ENCODE results near the gene SEMA6C.
A peak's percentile ranks its signal among the peaks of the same experiment; 100 is the strongest.
"Not testable (repeated sequence)": the region's sequence is repeated elsewhere in the genome, so short reads cannot be mapped to it uniquely, and the experiment has no call there.

Gene SEMA6C, protein sequence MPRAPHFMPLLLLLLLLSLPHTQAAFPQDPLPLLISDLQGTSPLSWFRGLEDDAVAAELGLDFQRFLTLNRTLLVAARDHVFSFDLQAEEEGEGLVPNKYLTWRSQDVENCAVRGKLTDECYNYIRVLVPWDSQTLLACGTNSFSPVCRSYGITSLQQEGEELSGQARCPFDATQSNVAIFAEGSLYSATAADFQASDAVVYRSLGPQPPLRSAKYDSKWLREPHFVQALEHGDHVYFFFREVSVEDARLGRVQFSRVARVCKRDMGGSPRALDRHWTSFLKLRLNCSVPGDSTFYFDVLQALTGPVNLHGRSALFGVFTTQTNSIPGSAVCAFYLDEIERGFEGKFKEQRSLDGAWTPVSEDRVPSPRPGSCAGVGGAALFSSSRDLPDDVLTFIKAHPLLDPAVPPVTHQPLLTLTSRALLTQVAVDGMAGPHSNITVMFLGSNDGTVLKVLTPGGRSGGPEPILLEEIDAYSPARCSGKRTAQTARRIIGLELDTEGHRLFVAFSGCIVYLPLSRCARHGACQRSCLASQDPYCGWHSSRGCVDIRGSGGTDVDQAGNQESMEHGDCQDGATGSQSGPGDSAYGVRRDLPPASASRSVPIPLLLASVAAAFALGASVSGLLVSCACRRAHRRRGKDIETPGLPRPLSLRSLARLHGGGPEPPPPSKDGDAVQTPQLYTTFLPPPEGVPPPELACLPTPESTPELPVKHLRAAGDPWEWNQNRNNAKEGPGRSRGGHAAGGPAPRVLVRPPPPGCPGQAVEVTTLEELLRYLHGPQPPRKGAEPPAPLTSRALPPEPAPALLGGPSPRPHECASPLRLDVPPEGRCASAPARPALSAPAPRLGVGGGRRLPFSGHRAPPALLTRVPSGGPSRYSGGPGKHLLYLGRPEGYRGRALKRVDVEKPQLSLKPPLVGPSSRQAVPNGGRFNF

DNA sequence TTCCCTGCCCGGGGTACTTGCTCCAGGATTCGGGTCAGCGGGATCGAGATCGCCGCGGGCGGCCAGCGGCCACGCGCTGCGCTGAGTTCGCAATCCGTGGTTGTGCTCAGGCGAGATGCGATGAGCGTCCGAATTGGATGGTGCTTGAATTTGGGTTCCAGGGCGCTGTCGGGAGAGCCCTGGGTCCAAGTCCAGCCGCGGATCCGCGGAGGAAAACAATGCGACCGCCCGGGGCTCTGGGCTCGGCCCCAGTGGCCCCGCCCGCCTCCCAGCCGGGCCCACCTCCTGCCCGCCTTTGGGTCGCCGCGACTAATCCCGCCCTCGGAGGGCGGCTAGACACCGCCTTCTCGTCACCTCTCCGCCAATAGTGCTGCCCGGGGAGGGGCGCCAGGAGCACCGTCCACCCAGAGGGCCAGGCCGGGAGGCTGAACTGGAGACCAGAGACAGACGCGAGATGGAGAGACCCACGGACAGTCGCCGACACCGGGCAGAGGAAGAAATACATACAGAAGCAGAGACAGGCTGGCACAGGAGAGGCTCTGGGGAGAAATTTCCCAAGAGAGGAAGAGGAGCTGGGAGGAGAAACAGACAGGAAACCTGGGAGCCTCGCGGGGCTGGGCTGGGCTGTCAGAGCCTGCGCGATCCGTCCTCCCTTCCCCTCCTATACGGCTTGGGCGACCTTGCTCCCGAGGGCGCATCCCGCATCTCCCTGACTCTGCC, at the start of gene SEMA6C:
Gene SEMA6C (minus strand): TSS at position 220 of the 720 bp plus-strand sequence. CDS start 4,010 bp downstream, outside the sequence.
- peak; percentile 82 for DNase-seq (ENCODE audit: low read depth)

DNA sequence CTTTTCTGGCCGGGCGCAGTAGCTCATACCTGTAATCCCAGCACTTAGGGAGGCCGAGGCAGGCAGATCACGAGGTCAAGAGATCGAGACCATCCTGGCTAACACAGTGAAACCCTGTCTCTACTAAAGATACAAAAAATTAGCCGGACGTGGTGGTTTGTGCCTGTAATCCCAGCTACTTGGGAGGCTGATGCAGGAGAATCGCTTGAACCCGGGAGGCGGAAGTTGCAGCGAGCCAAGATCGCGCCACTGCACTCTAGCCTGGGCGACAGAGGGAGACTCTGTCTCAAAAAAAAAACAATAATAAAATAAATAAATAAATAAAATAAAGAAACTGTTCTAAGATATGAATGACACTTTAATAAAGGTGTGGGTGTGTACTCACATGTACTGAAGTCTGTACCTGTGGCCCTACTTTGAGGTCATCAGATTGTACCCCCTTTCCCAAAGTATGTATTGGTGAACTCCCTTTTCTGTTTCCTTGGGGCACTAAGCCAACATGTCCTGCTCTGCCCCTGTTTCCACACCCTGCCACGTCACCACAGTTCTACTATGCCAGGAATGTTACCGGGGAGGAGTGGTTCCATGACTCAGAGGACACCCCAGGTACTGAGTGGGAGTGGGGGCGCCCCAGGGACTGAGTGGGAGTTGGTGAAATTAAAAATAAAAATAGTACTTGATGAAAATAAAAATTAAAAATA, 48.6 kb upstream of the SEMA6C start:
- not testable (repeated sequence) for DNase-seq (ENCODE audit: low read depth)

DNA sequence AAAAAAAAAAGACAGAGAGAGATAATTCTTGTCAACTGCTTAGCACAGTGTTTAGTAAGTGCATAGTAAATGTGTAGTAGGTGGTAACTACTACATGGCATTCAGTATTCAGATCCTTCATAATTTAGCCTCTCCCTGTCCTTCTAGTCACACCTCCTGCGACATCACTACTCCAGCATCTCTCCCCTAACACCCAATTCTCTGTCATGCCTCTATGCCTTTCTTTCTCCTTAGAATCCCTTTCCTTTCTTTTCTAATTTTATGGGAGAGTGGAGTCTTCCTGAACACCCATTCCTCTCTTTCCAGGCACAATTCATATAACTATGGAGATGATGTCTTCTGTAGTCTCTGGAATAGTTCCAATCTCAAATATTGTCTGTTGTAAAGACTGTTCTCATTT, 47.4 kb upstream of the SEMA6C start:
- DNase-seq (ENCODE audit: low read depth), result no peak

DNA sequence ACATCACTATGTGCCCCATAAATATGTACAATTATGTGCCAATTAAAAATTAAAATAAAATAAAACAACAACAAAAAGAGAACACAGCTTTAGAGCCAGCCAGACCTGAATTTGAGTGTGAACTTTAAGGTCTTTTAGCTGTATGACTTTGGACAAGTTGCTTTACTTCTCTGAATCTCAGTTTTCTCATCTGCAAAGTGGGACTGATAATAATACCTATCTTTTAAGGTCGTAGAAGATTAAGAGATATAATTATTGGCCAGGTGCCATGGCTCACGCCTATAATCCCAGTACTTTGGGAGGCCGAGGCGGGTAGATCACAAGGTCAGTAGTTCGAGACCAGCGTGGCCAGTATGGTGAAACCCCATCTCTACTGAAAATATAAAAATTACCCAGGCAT, 46.9 kb upstream of the SEMA6C start:
- no peak for DNase-seq (ENCODE audit: low read depth)

DNA sequence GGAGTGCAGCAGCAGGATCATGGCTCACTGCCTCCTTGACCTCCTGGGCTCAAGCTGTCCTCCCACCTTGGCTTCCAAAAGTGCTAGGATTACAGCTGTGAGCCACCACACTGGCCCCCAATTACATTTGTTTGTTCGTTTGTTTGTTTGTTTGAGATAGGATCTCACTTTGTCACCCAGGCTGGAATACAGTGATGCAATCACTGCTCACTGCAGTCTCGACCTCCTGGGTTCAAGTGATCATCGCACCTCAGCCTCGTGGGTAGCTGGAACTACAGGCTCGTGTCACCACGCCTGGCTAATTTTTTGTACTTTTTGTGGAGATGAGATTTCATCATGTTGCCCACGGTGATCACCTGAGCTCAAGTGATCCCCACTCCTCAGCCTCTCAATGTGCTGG, 45.6 kb upstream of the SEMA6C start:
- no peak for DNase-seq (ENCODE audit: low read depth)

DNA sequence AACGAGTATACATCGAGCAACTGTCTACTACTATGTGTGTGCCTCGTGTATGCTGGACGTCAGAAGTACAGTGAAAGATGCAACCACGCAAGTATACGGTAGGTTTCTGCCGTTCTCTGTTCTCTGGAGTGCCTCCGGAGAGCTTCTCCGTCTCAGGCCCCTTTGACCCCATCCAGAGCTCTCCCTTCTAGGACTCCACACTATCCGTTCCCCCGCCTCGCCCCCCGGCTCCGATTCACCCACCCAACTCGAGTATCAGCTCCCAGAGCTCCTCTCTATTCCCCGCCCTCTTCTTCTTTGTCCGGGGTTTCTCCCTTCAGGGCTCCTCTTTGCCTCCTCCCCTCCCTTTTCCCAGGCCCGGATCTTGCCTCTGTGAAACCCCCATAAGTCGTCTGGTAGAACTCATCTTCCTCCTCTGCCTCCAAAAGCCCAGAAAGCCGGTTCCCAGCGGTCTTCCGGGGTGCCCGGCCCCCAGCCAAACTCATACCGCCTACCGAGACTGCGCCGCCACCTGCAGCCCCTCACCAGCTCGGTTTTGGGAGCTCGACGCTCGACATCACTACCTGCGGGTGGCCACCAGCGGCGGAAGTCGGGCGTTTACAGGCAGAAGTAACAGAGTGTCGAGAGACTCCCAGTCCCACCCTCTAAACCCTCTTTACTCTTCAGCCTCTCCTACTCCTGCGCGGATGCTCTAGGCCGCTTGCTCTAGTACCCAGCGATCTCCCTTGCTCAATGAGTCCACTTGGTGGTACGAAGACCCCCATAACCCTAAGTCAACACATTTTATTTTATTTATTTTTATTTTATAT, 43.4 kb upstream of the SEMA6C start, which contains the start of gene VPS72:
Gene VPS72 (minus strand): TSS at position 561 of the 809 bp plus-strand sequence. CDS start 76 bp downstream, at position 485.
- DNase-seq (ENCODE audit: low read depth), result peak; percentile 74

DNA sequence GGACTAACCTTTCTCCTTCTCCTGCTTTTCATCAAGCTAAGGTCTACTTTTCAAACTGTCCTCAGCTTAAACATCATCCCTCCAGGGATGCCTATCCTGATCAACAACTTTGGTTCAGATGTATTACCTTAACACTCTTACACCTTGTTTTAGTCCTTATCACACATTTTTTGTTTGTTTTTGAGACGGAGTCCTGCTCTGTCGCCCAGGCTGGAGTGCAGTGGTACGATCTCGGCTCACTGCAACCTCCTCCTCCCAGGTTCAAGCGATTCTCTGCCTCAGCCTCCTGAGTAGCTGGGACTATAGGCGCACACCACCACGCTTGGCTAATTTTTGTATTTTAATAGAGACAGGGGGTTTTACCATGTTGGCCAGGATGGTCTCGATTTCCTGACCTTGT, 42.2 kb upstream of the SEMA6C start:
- not testable (repeated sequence) for DNase-seq (ENCODE audit: low read depth)

DNA sequence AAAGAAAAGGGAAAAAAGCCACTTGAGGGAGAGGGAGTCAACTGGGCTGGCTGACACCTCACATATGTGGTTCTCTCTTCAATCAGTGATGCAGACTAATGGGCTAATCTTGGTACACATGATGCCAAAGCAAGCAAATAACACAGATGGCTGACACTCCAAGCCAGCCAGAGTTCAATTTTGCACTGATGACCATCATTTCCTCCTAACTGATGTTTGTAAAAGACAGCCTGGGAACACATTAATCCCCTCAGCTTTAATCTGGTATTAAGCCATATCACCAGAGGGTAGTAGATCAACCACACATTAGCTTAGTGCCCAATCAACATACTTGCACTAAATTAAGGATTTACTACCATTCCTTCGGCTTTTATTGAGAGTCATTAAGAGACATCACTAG, 40.8 kb upstream of the SEMA6C start:
- DNase-seq (ENCODE audit: low read depth), result no peak

DNA sequence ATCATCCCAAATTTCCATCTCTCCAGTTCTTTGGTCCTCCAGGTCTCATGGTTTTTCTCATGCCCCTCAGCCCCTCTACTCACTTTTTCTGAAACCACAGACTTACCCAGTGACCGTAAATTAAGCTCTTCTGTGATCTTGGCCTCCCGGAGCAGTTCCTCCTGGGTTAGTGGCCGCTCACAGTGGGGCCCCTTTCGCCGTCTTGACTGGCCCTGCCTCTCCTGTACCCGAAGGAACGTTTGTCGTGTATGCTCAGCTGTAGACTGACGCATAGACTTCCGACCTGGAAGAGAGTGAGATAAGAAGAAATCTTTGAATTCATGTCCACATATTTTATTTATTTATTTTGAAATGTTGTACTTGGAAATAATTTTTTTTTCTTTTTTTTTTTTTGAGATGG, 37.8 kb upstream of the SEMA6C start:
- no peak for DNase-seq (ENCODE audit: low read depth)

DNA sequence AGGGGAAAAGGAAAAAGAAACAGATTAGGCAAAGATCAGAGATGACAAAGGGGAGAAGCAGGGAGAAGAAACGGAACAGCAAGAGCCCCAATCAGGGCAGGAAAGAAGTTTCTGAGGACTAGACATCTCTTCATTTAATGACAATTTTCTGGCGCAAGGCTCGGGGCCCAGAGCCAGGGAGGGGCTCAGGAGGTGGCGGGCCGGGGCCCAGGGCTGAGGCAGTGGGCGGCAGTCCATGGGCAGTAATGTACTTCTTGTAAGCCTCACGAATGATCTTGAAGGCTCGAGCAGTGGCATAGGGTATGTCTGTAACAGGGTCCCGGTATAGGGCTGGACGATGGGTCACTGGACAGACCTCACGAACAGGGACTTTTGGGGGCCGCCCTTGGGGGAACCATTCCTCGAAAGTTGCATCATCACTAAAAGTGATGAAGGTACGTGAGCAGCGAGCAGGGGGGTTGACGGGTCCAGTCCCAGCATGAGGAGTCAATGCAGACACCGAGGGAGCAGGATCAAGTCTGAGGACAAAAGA, 30.1 kb upstream of the SEMA6C start:
- no peak for DNase-seq (ENCODE audit: low read depth)

DNA sequence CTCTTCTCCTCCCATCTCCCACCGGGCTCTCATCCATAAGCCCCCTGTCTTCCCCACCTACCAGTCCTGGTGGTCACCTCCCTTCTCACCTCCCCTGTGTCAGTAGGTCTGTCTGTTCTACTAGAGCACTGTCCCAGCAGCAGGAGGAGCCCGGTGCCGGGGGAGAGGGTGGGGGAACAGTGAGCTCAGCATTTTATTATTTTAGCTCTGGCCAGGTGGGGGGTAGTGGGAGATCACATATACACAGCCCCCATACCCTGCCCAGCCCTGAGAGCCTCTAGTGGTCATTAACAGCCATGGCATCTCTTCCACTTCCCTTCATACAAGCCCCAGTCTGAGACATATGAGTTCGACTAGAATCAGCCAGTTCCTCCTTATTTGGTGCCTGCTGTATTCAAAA, 29.4 kb upstream of the SEMA6C start, which contains the start of gene TMOD4:
Gene TMOD4 (minus strand): TSS at position 119 of the 400 bp plus-strand sequence. CDS start 1,106 bp downstream, outside the sequence.
- no peak for DNase-seq (ENCODE audit: low read depth)

DNA sequence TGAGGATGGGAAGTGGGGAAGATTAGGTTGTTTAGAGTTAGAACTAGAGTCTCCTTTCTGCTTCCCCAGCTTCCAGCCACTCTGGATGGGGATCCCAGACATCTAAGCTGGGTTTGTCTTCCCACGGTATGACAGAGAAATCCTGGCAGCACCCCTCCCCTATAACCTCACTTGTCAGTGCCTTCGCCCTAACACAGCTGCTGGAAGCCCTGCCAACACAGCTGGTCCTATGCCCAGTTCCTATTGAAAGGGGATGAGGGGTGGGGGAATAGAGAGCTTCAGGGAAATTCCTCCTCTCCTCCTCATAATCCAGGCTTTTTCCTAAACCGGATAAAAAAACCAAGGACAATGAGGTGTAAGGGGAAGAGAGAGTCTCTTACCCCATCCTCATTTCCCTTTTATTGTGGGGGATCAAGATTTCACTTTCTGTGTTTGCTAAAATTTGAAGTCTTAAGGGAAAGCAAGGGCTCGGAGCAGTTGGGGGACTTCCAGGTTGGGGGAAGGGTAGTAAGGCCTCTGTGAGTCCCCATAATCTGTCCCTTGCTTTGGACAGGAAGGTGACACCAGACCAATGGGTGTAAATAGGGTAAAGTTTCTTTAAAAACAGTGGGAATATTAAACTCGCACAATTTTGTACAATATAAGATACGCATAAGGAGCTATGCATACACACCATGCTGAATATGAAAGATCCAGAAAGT, 28.8 kb upstream of the SEMA6C start:
- no peak for DNase-seq (ENCODE audit: low read depth)

DNA sequence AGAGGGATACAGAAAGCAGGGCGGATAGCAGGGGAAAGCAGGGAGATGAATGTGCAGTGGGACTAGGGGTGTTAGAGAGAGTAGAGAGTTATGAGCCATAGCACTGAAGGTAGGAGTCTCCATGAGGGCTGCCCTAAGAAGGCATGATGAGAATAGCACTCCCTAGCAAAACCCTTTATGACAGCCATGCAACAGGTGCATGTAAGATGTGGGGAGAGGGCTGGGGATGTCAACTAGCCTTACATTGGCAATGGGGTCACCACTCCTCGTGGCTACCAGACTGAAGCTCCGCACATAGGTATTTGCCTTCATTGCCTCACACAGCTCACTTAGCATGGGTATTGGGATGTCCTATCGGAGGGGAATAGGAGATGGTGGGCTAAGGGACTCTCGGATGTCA, 24.8 kb upstream of the SEMA6C start:
- DNase-seq (ENCODE audit: low read depth), result no peak

DNA sequence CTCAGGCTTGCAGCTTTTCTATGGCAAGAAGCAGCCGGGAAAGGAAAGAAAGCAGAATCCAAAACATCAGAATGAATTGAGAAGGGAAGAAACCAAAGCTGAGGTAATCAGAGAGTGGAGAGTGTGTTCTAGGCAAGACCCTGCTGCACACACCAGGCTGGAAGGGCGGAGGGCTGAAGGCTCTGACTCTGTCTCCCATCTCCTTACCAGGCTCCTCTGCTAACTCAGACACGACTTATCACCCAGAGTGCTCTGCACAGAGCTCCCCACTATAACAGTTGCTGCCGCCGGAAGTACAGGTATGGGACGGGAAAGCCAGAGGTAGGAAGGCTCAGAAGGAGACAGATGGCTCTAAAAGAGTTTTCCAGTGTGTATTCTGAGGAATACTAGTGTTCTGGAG, 20.7 kb upstream of the SEMA6C start:
- no peak for DNase-seq (ENCODE audit: low read depth)

DNA sequence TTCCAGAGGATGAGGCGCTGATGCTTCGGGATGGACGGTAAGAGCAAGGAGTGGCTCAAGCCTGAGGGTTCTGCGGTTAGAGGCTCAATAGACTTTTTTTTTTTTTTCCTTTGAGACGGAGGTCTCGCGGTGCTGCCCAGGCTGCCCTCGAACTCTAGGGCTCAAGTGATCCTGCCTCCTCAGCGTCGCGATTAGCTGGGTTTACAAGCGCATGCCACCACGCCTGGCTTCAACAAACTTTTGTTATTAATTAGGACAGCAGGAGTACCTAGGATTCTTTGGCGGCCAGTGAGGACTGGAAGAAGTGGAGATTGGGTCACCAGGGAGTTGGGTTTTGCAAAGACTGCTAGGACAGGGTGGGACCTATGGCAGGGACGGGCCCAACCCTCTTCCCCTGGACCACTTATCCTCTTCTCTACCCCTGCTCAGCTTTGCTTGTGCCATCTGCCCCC, 20.1 kb upstream of the SEMA6C start:
- DNase-seq (ENCODE audit: low read depth), result no peak

DNA sequence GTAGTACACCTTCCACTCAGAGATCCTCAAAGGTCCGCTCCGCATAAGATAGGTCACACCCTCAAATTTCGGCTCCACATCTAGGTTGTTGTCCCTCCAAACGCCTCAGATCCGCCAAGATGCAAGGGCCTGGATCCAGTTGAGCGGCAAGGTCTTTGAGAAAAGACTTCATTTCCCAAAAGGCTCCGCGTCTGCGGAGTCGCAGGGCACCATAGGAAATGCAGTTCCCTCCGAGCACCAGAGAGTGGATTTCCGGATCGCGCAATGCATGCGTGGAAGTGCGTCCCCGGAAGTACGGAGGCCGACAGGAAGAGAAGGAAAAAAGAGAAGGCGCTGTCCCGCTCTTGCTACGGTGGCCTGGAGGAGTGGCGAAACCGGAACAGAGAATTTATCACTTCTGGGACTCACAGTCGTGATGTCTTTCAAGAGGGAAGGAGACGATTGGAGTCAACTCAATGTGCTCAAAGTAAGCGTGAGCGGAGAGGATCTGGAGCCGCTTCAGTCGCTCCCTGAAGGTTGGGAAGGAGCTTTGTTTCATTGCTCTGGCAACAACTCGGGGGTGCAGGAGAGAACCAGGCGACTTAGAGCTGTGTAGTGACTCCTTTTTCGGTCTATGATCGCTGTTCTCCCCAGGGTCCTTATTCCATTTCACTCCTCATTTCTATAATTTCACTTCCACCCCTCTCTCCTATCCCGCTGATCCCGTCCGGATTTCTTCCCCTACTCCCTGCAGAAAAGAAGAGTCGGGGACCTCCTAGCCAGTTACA, 19.5 kb upstream of the SEMA6C start, which contains the start of the genes LYSMD1 and SCNM1:
Gene LYSMD1 (minus strand): TSS at position 165 of the 767 bp plus-strand sequence. CDS start 644 bp downstream, outside the sequence.
Gene SCNM1 (plus strand): TSS at position 407 of the 767 bp plus-strand sequence. CDS start 9 bp downstream, at position 416.
- peak; percentile 92 for DNase-seq (ENCODE audit: low read depth)

DNA sequence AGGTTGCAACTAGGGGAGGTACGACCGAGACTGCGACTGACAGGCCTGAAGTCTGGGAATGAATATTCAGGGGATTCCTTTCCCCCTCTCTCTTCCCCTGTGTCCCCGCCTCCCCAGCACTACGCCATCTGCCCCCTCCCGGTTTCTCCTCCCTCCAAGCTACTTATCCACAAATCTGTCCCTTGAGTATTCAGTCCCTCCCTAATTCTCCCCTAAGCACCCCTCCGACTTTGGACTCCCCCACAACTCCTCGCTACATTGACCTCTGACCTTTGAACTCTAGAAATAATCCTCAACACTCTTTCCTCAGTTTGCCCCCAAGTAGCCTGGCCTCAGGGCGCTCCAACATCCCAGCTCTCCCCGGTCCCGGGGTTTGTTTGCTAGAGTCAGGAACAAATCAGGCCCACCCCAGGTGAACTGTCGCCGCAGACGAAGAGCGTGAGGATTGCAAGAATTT, 18.9 kb upstream of the SEMA6C start:
- no peak for DNase-seq (ENCODE audit: low read depth)

DNA sequence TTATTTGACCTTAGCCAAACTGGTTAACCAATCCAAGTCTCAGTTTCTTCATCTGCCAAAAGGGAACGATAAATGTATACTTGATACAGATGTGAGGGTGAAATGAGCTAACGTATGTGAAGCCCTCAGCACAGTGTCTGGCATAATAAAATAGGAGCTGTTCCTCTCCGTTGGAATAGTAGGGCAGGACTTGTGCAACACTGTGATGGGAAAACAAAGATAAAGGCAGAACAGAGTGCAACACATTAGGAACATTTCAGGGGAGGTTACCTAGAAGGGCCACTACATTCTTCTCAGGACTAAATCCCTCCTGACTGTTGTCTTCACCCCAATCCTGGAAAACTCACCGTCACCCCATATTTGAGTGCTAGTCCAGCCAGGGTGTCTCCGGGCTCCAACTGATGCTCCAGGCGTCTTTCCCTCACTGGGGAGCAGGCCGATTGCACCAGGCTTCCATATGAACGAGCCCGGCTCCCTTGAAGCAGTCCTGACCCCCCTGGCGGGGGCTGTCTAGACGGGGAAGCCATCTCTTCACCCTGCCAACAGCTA, 18.4 kb upstream of the SEMA6C start:
- DNase-seq (ENCODE audit: low read depth), result no peak

Data from stimulated activated CD8-positive, alpha-beta memory T cell treated with anti-CD3 and anti-CD28 coated beads, Interleukin-12 subunit alpha, Interleukin-12 subunit beta, amount 100 ng/mL, for 1 hour (primary cell).